Measurements from ENCODE around the gene JHY.

- TF ChIP-seq, protein P1, sequence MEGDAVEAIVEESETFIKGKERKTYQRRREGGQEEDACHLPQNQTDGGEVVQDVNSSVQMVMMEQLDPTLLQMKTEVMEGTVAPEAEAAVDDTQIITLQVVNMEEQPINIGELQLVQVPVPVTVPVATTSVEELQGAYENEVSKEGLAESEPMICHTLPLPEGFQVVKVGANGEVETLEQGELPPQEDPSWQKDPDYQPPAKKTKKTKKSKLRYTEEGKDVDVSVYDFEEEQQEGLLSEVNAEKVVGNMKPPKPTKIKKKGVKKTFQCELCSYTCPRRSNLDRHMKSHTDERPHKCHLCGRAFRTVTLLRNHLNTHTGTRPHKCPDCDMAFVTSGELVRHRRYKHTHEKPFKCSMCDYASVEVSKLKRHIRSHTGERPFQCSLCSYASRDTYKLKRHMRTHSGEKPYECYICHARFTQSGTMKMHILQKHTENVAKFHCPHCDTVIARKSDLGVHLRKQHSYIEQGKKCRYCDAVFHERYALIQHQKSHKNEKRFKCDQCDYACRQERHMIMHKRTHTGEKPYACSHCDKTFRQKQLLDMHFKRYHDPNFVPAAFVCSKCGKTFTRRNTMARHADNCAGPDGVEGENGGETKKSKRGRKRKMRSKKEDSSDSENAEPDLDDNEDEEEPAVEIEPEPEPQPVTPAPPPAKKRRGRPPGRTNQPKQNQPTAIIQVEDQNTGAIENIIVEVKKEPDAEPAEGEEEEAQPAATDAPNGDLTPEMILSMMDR (IDR thresholded peaks at IDR 0.05), result no peak
- TF ChIP-seq POLR2A (IDR thresholded peaks at IDR 0.05), result no peak
These were observed 113.0 kb downstream of the JHY start for GRCh38 chr11:122995526-122995925.

Data from lower leg skin (tissue), 3 donors.